Measurements from ENCODE around the gene CLASP1.

DNA sequence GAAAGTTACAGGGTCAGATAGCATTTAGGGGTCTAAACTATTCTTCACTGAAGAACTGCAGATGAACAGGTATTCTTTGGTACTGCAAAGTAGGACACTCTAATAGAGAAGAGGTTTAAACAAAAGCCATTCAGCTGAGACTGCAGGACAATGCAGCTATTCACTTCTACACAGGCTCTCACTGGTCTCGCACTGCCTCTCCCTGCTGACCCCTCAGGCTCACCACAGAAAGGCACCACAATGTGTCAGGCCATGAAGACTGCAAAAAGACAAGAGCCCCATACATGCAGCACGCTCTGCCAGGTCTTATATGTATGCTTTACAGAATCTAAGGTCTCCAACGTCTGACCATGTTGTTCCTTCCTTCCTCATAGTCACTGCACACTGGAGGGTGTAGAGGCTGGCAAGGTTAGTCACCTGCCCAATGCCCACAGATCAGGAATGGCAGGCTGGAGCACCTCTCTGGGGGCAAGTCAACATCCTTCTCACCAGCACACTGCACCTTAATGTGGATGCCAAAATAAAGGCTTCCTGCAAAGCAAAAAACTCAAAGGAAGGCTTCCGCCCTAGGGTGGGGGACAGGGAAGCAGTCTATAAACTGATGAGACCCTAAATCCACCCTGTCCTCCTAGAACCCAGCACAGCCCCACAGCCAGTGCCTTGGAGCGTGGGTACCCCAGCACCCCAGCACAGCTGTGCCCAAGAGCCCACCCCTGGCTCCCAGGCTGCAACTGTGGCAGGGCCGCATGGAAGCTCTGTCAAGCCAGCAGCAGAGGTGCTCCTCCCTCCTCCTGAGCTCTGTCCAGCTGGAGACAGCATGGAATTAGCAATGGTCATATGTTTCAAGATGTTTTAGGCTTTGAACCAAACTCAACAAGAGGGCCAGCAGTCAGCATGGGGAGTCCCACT is 129.3 kb downstream of the CLASP1 start:
- no peak for TF ChIP-seq EZH2 (IDR thresholded peaks at IDR 0.05; ENCODE audit: borderline replicate concordance, low read length)
- TF ChIP-seq, protein P1, sequence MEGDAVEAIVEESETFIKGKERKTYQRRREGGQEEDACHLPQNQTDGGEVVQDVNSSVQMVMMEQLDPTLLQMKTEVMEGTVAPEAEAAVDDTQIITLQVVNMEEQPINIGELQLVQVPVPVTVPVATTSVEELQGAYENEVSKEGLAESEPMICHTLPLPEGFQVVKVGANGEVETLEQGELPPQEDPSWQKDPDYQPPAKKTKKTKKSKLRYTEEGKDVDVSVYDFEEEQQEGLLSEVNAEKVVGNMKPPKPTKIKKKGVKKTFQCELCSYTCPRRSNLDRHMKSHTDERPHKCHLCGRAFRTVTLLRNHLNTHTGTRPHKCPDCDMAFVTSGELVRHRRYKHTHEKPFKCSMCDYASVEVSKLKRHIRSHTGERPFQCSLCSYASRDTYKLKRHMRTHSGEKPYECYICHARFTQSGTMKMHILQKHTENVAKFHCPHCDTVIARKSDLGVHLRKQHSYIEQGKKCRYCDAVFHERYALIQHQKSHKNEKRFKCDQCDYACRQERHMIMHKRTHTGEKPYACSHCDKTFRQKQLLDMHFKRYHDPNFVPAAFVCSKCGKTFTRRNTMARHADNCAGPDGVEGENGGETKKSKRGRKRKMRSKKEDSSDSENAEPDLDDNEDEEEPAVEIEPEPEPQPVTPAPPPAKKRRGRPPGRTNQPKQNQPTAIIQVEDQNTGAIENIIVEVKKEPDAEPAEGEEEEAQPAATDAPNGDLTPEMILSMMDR (IDR thresholded peaks at IDR 0.05; ENCODE audit: low read length): no peak

Measured in OCI-LY1 (cell line).